Measurements from ENCODE around the gene COL28A1. TPM values are rescaled to one million over a fixed set of nuclear protein-coding genes. Genes with fewer than 3 reads are reported as not detected.

COL28A1 gene
- 0.08 and 0.44 TPM in 2 replicates for total RNA-seq (2014; rRNA removed; shearing (Covaris generic))

GRCh38 chr7:7535691-7536090 is at the start of gene COL28A1:
Gene COL28A1, minus strand, starts transcription at chr7:7535873. Its CDS starts 2,998 bp downstream, at chr7:7532875.
- no peak for DNase-seq (ENCODE audit: low spot score)

GRCh38 chr7:7584653-7585052 is 49.0 kb upstream of the COL28A1 start:
- no peak for DNase-seq (ENCODE audit: low spot score)

- no peak for DNase-seq (ENCODE audit: low spot score)
These were observed 48.1 kb upstream of the COL28A1 start for GRCh38 chr7:7583731-7584130.

GRCh38 chr7:7582596-7582995 is 46.9 kb upstream of the COL28A1 start:
- no peak for DNase-seq (ENCODE audit: low spot score)

- peak; percentile 7 for DNase-seq (ENCODE audit: low spot score)
These were observed 46.0 kb upstream of the COL28A1 start for GRCh38 chr7:7581531-7582179.

- DNase-seq (ENCODE audit: low spot score): no peak
These were observed 44.0 kb upstream of the COL28A1 start for GRCh38 chr7:7579638-7580037.

GRCh38 chr7:7577888-7578287 is 42.2 kb upstream of the COL28A1 start:
- DNase-seq (ENCODE audit: low spot score): no peak

- DNase-seq (ENCODE audit: low spot score): no peak
These were observed 40.7 kb upstream of the COL28A1 start for GRCh38 chr7:7576344-7576743.

- no peak for DNase-seq (ENCODE audit: low spot score)
These were observed 38.0 kb upstream of the COL28A1 start for GRCh38 chr7:7573701-7574100.

GRCh38 chr7:7570584-7570983 is 34.9 kb upstream of the COL28A1 start:
- DNase-seq (ENCODE audit: low spot score): no peak

- DNase-seq (ENCODE audit: low spot score): no peak
These were observed 33.9 kb upstream of the COL28A1 start for GRCh38 chr7:7569615-7570014.

GRCh38 chr7:7569081-7569527 is 33.4 kb upstream of the COL28A1 start:
- DNase-seq (ENCODE audit: low spot score): no peak

- no peak for DNase-seq (ENCODE audit: low spot score)
These were observed 32.9 kb upstream of the COL28A1 start for GRCh38 chr7:7568553-7568952.

- DNase-seq (ENCODE audit: low spot score): no peak
These were observed 32.3 kb upstream of the COL28A1 start for GRCh38 chr7:7567898-7568531.

- DNase-seq (ENCODE audit: low spot score): peak; percentile 88
These were observed 31.3 kb upstream of the COL28A1 start, which contains the start of gene MIOS for GRCh38 chr7:7566651-7567611. Gene MIOS, plus strand, starts transcription at chr7:7566884. Its CDS starts 5,592 bp downstream, at chr7:7572476.

- DNase-seq (ENCODE audit: low spot score): peak; percentile 83
These were observed 30.3 kb upstream of the COL28A1 start for GRCh38 chr7:7565746-7566650.

- no peak for DNase-seq (ENCODE audit: low spot score)
These were observed 29.5 kb upstream of the COL28A1 start for GRCh38 chr7:7565018-7565680.

GRCh38 chr7:7564323-7564780 is 28.7 kb upstream of the COL28A1 start:
- DNase-seq (ENCODE audit: low spot score): peak; percentile 54

- no peak for DNase-seq (ENCODE audit: low spot score)
These were observed 28.1 kb upstream of the COL28A1 start for GRCh38 chr7:7563813-7564212.

GRCh38 chr7:7563269-7563668 is 27.6 kb upstream of the COL28A1 start:
- DNase-seq (ENCODE audit: low spot score): no peak
